ENCODE results near the gene DOP1B.

DOP1B gene

DNA sequence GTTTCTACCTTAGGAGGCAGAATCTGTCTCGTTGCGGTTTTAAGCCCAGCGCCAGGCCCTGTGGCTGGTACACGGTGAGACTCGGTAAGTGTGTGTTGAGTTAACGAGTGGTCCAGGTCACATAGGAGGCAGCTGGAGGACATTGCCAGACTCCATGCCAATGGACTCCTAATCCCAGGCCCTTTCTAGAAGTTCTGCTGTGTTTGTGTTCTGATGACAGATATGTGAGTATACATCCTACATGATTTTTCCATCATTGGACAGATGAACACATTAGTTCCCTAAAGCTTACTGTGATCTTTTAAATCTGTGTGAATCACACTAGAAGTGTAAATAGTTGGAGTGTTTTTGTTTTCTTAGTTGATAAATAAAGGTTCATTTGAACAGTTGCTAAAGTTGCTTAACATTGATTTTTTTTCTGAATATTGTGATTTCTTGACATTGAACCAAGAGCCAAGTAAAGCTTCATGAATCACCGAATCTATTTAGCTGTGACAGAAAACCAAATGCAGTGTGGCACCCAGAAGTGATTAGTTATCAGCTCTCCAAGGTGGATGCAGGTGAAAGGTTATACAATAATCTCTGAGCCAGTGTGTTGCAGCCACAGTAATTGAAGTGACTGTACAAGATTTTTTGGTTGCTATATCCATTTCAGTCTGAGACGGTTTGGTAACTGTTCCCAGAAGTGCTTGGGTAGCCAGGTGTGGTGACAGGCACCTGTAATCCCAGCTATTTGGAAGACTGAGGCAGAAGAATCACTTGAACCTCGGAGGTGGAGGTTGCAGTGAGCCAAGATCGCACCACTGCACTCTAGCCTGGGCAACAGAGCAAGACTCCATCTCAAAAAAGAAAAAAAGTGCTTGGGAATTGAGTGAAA, 46.3 kb downstream of the DOP1B start:
- DNase-seq (ENCODE audit: low read depth in 2 of 2), result no peak

- DNase-seq (ENCODE audit: low read depth in 2 of 2), result peak; percentile 8 to 10
Observed at GRCh38 chr21:36203603-36203889, 46.9 kb downstream of the DOP1B start.

GRCh38 chr21:36204980-36205379, 48.4 kb downstream of the DOP1B start:
- DNase-seq (ENCODE audit: low read depth in 2 of 2), result no peak

GRCh38 chr21:36205962-36206361, 49.3 kb downstream of the DOP1B start:
- no peak for DNase-seq (ENCODE audit: low read depth in 2 of 2)
